Measurements from ENCODE around the gene GATAD1.
"Not testable (repeated sequence)": the region's sequence is repeated elsewhere in the genome, so short reads cannot be mapped to it uniquely, and the experiment has no call there.

Gene GATAD1

GRCh38 chr7:92447345-92448204 is at the start of gene GATAD1:
TSS of gene GATAD1 (plus strand) at chr7:92447482. CDS start at chr7:92447730, 248 bp downstream.
- Histone ChIP-seq H3K9me3 (ENCODE audit: control insufficient read depth, insufficient read depth, low read length) (no peaks in the 10 kb centered on the region), H3K36me3 (ENCODE audit: insufficient read depth, low read length) (peaks cover 18% of the 10 kb centered on the region), H3K4me1 (ENCODE audit: insufficient read depth, low read length) (no peaks in the 10 kb centered on the region), H3K9ac (ENCODE audit: low read depth, low read length) (peak within 1 kb of the TSS; percentile 90)

- Histone ChIP-seq H3K9me3 (ENCODE audit: control insufficient read depth, insufficient read depth, low read length) (no peaks in the 10 kb centered on the region), H3K4me1 (ENCODE audit: insufficient read depth, low read length) (0 out of 2 replicates have a peak, but pooled peaks cover under 1% of the 10 kb centered on the region), H3K36me3 (ENCODE audit: insufficient read depth, low read length) (peaks cover 4% of the 10 kb centered on the region), H3K9ac (ENCODE audit: low read depth, low read length) (no peak overlapping the region)
Observed at GRCh38 chr7:92397542-92397941, 49.7 kb upstream of the GATAD1 start.

- no peak overlapping the region for H3K9ac ChIP-seq (ENCODE audit: low read depth, low read length)
- H3K36me3 ChIP-seq (ENCODE audit: insufficient read depth, low read length): peaks cover 4% of the 10 kb centered on the region; the same call in 1 of the 2 replicates
- no peaks in the 10 kb centered on the region for H3K9me3 ChIP-seq (ENCODE audit: control insufficient read depth, insufficient read depth, low read length)
- H3K4me1 ChIP-seq (ENCODE audit: insufficient read depth, low read length): peaks cover 11% of the 10 kb centered on the region; the same call in 1 of the 2 replicates
Observed at GRCh38 chr7:92400013-92400412, 47.3 kb upstream of the GATAD1 start.

GRCh38 chr7:92402920-92403759 is 44.1 kb upstream of the GATAD1 start:
- no peak overlapping the region for H3K9ac ChIP-seq (ENCODE audit: low read depth, low read length)
- H3K4me1 ChIP-seq (ENCODE audit: insufficient read depth, low read length): peaks cover 11% of the 10 kb centered on the region; the same call in 1 of the 2 replicates
- no peaks in the 10 kb centered on the region for H3K9me3 ChIP-seq (ENCODE audit: control insufficient read depth, insufficient read depth, low read length)
- peaks cover 4% of the 10 kb centered on the region; the same call in 1 of the 2 replicates for H3K36me3 ChIP-seq (ENCODE audit: insufficient read depth, low read length)

- Histone ChIP-seq H3K36me3 (ENCODE audit: insufficient read depth, low read length) (peaks cover under 1% of the 10 kb centered on the region; the same call in 1 of the 2 replicates), H3K4me1 (ENCODE audit: insufficient read depth, low read length) (peaks cover 11% of the 10 kb centered on the region; the same call in 1 of the 2 replicates), H3K9me3 (ENCODE audit: control insufficient read depth, insufficient read depth, low read length) (no peaks in the 10 kb centered on the region), H3K9ac (ENCODE audit: low read depth, low read length) (no peak overlapping the region)
Observed at GRCh38 chr7:92403760-92404074, 43.6 kb upstream of the GATAD1 start.

GRCh38 chr7:92404170-92404614 is 43.1 kb upstream of the GATAD1 start:
- no peaks in the 10 kb centered on the region for H3K36me3 ChIP-seq (ENCODE audit: insufficient read depth, low read length)
- H3K9ac ChIP-seq (ENCODE audit: low read depth, low read length): no peak overlapping the region
- H3K9me3 ChIP-seq (ENCODE audit: control insufficient read depth, insufficient read depth, low read length): no peaks in the 10 kb centered on the region
- peaks cover 11% of the 10 kb centered on the region; the same call in 1 of the 2 replicates for H3K4me1 ChIP-seq (ENCODE audit: insufficient read depth, low read length)

- H3K9me3 ChIP-seq (ENCODE audit: control insufficient read depth, insufficient read depth, low read length): no peaks in the 10 kb centered on the region
- no peaks in the 10 kb centered on the region for H3K36me3 ChIP-seq (ENCODE audit: insufficient read depth, low read length)
- no peak overlapping the region for H3K9ac ChIP-seq (ENCODE audit: low read depth, low read length)
- H3K4me1 ChIP-seq (ENCODE audit: insufficient read depth, low read length): no peaks in the 10 kb centered on the region
Observed at GRCh38 chr7:92409357-92409756, 37.9 kb upstream of the GATAD1 start.

- H3K4me1 ChIP-seq (ENCODE audit: insufficient read depth, low read length); H3K9me3 ChIP-seq (ENCODE audit: control insufficient read depth, insufficient read depth, low read length); H3K36me3 ChIP-seq (ENCODE audit: insufficient read depth, low read length); H3K9ac ChIP-seq (ENCODE audit: low read depth, low read length): not testable (repeated sequence)
Observed at GRCh38 chr7:92410162-92410561, 37.1 kb upstream of the GATAD1 start.

GRCh38 chr7:92412745-92413144 is 34.5 kb upstream of the GATAD1 start:
- Histone ChIP-seq H3K4me1 (ENCODE audit: insufficient read depth, low read length) (0 out of 2 replicates have a peak, but pooled peaks cover 3% of the 10 kb centered on the region), H3K9me3 (ENCODE audit: control insufficient read depth, insufficient read depth, low read length) (no peaks in the 10 kb centered on the region), H3K36me3 (ENCODE audit: insufficient read depth, low read length) (no peaks in the 10 kb centered on the region), H3K9ac (ENCODE audit: low read depth, low read length) (no peak overlapping the region)

- Histone ChIP-seq H3K4me1 (ENCODE audit: insufficient read depth, low read length) (0 out of 2 replicates have a peak, but pooled peaks cover 3% of the 10 kb centered on the region), H3K36me3 (ENCODE audit: insufficient read depth, low read length) (no peaks in the 10 kb centered on the region), H3K9me3 (ENCODE audit: control insufficient read depth, insufficient read depth, low read length) (no peaks in the 10 kb centered on the region), H3K9ac (ENCODE audit: low read depth, low read length) (no peak overlapping the region)
Observed at GRCh38 chr7:92413550-92413949, 33.7 kb upstream of the GATAD1 start.

- Histone ChIP-seq H3K4me1 (ENCODE audit: insufficient read depth, low read length) (0 out of 2 replicates have a peak, but pooled peaks cover 3% of the 10 kb centered on the region), H3K36me3 (ENCODE audit: insufficient read depth, low read length) (no peaks in the 10 kb centered on the region), H3K9ac (ENCODE audit: low read depth, low read length) (no peak overlapping the region), H3K9me3 (ENCODE audit: control insufficient read depth, insufficient read depth, low read length) (no peaks in the 10 kb centered on the region)
Observed at GRCh38 chr7:92415225-92415624, 32.1 kb upstream of the GATAD1 start.

- Histone ChIP-seq H3K9ac (ENCODE audit: low read depth, low read length) (no peak overlapping the region), H3K9me3 (ENCODE audit: control insufficient read depth, insufficient read depth, low read length) (no peaks in the 10 kb centered on the region), H3K4me1 (ENCODE audit: insufficient read depth, low read length) (0 out of 2 replicates have a peak, but pooled peaks cover 3% of the 10 kb centered on the region), H3K36me3 (ENCODE audit: insufficient read depth, low read length) (no peaks in the 10 kb centered on the region)
Observed at GRCh38 chr7:92417913-92418312, 29.4 kb upstream of the GATAD1 start.

- no peak overlapping the region for H3K9ac ChIP-seq (ENCODE audit: low read depth, low read length)
- 0 out of 2 replicates have a peak, but pooled peaks cover 5% of the 10 kb centered on the region for H3K4me1 ChIP-seq (ENCODE audit: insufficient read depth, low read length)
- H3K9me3 ChIP-seq (ENCODE audit: control insufficient read depth, insufficient read depth, low read length): no peaks in the 10 kb centered on the region
- H3K36me3 ChIP-seq (ENCODE audit: insufficient read depth, low read length): no peaks in the 10 kb centered on the region
Observed at GRCh38 chr7:92421676-92422435, 25.4 kb upstream of the GATAD1 start.

GRCh38 chr7:92422926-92423325 is 24.4 kb upstream of the GATAD1 start:
- H3K9me3 ChIP-seq (ENCODE audit: control insufficient read depth, insufficient read depth, low read length): no peaks in the 10 kb centered on the region
- H3K36me3 ChIP-seq (ENCODE audit: insufficient read depth, low read length): no peaks in the 10 kb centered on the region
- H3K9ac ChIP-seq (ENCODE audit: low read depth, low read length): no peak overlapping the region
- H3K4me1 ChIP-seq (ENCODE audit: insufficient read depth, low read length): 0 out of 2 replicates have a peak, but pooled peaks cover 5% of the 10 kb centered on the region

Measured in ES-I3 (cell line).